ENCODE measurements around the gene FLT3.
"Not testable (repeated sequence)": the region's sequence is repeated elsewhere in the genome, so short reads cannot be mapped to it uniquely, and the experiment has no call there.

FLT3 gene

GRCh38 chr13:27971236-27971645 is 129.1 kb downstream of the FLT3 start:
- no peak for DNase-seq

DNA sequence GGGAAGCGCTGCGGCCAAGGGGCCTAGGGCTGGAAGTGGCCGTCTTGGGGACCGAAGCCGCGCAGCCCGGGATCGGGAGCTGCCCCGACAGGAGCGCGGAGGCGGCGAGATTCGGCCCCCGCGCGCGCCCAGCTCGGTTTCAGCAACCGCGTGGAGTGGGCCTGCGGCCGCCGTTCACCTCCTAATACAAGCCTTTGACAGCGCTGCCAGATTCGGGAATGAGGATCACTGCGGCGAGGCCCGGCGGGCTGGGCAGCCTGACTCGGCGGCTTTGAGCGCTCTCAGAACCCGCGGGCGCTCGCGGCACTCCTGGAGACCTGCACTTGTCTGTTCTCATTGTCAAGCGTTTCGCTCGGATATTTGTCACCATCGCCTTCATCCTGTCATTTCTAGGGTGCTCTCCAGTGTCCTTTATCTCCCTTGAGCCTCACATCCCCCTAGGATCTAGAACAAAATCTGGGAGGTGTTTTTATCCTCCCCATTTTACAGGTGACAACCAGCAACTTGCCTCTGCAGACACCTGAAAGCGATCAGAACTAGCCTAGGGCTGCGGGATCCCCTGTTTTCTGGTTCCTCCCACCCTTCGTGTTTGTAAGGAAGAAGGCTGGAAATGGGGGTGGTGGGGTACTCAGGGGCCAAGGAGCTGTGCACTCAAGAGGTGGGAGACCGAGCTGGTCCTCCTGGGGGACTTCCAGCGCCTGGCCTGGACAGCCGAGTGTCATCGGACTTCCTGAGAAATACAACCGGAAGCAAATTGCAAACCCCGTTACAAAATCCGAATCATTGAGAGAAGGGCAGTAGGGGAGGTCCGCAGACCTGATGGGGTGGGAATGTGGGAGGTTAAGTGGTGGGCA is 129.8 kb downstream of the FLT3 start:
- DNase-seq, result no peak

GRCh38 chr13:27969866-27970229 is 130.5 kb downstream of the FLT3 start:
- no peak for DNase-seq

DNA sequence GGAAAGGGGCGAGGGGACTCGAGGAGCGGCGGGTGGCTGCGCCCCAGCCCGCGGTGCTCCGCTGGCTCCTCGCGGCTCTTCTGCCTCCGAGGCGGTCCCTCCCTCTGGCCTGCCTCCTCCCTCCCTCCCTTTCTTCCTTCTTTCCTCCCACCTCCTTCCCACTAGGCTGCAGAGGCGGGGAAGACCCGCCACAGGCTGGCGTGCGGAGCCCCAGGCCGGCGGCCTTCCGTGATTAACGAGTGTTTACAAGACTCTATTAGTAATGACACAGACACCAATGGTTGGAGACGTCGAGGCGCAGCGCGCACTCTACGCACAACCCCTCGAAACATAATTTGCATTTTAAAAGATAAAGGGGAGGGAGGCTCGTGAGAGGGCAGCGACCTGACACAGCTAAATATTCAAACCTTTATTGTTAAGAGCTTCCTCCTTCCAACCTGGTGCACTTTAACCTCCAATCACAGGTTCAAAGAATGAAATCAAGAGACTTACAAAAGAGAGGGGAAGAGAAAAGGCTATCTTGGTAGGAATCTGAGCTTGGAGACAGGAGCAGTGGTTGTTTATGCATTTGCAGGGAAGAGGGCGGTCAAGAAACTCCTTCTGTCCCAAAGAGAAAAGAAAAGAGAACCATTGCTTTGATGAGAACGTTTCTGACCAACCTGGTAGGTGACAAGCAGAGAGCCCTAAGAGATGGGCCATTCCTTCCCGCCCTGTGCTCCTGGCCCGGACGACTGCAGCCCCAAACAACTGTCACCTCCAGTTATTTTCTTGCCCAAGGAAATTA is 131.1 kb downstream of the FLT3 start, which contains the start of gene CDX2:
Gene CDX2 (minus strand): TSS at position 234 of the 784 bp plus-strand sequence. CDS start 309 bp downstream, outside the sequence.
- DNase-seq, result no peak

GRCh38 chr13:27968316-27969081 is 131.9 kb downstream of the FLT3 start:
- DNase-seq, result no peak

GRCh38 chr13:27967736-27968315 is 132.6 kb downstream of the FLT3 start:
- no peak for DNase-seq

- DNase-seq, result no peak
Observed at GRCh38 chr13:27967203-27967735, 133.1 kb downstream of the FLT3 start.

GRCh38 chr13:27966641-27967202 is 133.7 kb downstream of the FLT3 start:
- DNase-seq, result no peak

DNA sequence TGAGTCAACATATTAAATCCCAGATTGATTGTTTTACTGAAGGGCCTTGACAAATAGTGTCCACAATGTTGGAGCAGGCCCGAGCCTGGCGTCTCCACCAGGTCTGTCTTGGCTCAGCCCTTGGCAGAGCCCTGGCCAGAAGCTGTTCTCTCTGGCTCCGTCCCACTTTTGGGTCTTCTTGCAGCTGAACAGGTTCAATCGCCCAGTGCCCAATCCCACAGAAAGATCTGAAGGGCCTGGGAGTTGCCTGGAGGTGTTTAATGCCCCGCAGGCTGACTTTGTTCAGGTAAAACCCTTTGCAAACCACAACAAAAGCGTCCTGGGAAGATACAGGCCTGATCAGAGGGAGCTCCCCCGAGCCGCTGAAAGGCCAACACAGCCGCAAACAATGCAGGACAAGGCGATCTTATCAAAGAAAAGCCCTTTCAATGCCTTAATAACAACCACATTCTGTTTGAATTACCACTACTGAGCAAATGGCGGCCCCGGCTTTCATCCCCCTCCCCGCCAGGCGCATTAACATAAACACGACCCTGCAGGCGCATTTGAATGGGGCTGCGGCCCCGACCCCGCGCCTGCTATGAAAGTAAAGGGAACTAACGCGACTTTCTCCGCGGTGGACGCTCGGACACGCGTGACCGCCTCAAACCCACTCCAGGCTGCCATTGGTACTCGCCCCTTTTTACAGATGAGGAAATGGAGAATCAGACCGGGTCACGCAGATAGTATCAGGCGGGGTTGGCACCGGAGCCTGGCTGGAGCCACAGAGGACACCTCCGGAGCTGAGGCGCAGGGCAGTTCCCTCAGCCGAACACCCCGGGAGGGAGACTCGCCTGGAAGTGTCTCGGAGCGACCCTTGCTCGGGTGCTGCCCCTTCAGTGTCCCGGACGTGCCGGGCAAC is 134.4 kb downstream of the FLT3 start:
- no peak for DNase-seq

DNA sequence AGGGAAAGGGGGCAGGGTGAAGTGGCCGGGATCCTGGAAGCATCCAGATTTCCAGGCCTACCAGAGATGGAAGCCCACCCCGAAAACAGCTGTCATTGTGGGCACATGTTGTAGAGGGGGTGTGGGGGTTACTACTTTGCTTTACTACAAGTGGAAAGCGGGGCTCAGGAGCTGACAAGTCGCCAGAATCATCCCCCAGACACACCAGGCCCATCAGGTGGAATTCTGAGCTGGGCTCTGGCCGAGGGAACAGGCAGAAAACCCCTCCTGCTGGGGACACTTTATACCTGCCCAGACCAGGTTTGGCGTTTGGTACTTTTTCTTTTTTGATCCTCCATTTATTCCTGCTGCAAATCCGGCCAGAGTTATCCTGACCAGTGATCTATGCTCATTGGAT is 135.0 kb downstream of the FLT3 start:
- no peak for DNase-seq

DNA sequence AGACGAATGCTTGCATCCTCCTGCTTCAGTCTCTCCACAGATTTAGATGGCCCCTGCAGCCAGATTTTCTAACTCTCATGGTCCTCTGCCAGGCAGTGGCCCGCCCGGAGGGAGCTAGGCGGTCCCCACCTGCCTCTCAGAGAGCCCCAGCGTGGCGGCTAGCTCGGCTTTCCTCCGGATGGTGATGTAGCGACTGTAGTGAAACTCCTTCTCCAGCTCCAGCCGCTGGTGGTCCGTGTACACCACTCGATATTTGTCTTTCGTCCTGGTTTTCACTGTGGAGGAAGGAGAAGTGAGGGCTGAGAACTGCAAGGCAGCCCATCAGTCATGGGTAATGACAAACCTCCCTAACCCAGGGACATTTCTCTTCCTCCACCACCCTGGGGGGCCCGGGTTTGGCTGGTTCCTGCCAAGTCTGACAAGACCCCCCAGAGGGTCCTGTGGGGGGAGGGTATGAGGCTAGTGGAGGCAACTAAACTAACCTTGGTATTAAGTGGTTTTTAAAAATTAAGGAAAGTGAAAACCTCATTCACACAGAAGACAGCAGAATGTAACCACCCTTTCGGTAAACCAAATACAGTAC is 135.5 kb downstream of the FLT3 start:
- no peak for DNase-seq

DNA sequence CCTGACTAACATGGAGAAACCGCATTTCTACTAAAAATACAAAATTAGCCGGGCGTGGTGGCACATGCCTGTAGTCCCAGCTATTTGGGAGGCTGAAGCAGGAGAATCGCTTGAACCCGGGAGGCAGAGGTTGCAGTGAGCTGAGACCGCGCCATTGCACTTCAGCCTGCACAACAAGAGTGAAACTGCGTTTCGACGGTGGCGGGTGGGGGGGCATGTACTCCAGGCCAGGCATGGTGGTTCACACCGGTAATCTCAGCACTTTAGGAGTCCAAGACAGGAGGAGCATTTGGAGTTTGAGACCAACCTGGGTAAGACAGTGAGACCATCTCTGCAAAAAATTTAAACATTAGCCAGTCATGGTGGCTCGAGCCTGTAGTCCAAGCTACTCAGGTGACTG is 136.2 kb downstream of the FLT3 start:
- not testable (repeated sequence) for DNase-seq

GRCh38 chr13:27963491-27963890 is 136.9 kb downstream of the FLT3 start:
- DNase-seq, result no peak

GRCh38 chr13:27962982-27963381 is 137.4 kb downstream of the FLT3 start:
- no peak for DNase-seq

- DNase-seq, result no peak
Observed at GRCh38 chr13:27962128-27962841, 138.1 kb downstream of the FLT3 start.

DNA sequence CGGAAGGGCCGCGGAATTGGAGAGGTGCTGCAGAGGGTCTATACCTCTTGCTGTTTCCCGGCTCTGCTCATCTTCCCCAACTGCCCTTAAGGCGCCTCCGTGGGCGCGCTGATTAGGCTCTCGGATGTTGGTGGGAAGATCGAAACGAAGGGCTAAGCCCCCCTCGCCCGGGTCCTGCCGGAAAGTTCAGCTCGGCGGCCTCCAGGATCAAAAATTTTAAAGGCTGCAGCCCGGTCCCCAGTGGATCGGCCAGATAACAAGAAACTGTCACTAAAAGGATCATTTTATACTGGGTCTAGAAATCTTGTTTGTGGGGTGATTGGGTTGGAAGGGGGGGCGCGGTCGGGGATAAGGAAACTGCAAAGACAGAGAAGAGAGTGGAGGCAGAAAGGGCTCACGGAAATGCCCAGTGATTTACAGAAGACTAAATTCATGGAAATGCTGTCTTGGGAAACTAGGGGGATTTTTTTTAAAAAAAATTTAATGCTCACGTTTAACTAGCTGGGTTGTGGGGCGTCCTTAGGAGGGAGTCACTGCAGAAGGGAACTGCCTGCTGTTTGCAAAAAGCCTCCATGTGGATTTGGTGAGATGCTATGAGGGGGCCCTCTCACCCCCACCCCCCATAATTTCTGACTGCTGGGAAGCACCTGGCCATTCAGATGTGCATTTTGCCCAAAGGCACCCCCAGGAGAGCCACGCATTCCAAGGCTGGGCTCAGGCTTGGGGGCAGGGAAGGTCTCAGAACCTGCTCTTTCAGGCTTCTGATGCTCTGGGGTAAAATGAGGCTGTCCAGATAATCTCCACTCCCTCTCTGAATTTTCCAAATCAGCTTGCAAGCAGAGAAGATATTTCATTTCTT is 138.9 kb downstream of the FLT3 start:
- DNase-seq, result no peak

DNA sequence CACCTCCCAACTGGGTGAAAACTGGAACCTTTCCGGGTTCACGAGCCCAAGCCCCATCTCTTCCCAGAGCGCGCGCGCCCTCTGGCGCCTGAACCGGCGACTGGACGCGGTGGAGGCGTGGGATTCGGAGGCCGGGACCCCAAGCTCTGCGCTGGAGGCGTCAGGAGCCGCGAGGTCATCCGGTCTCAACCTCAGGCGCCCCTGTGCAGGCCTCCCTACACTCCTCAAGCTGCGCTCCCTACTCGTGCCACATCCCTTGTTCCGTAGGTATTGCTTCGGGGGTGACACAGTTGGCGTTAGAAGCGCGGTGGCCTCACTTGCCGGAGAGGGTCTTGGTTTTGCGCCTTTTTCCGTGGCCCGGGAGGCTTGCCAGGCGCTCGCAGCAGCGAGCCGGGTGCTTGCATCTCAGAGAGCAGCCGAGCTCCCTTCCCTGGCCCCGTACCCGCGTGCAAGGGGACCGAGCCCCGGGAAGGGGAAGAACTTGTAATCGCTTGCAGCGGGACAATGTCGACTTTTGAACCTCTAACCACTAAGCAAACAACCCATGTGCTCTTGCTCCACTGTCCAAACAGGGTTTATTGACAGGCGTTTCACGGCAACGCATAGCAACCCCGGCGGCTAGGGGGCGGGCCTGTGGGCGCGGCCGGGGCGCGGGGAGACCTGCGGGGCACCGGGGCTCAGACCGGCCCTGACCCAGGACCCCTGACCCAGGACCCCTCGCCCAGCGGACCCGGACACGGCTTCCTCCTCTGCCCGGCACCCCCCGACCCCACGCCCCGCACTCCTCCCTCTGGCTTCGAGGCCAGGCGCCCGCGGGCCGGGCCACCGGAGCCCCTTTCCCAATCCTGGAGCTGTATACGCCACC is 139.8 kb downstream of the FLT3 start:
- DNase-seq, result no peak

- DNase-seq, result no peak
Observed at GRCh38 chr13:27959976-27960361, 140.4 kb downstream of the FLT3 start.

Measured in CD4-positive, alpha-beta T cell treated with Interferon alpha-2 for 1 hour (primary cell).